Hematopoietic multipotent progenitor cell (in vitro differentiated cells): ENCODE measurements around the gene SLC35E4. TPM values are rescaled to one million over a fixed set of nuclear protein-coding genes. Genes with fewer than 3 reads are reported as not detected.
"Not testable (repeated sequence)": the region's sequence is repeated elsewhere in the genome, so short reads cannot be mapped to it uniquely, and the experiment has no call there.

Experiments
- DNase-seq, 3 donors: peaks; one replicate each; pipeline ENCODE4 v3.0.0-alpha.2; 2011 to 2015; ENCODE audit warnings: low read depth in 2 of 3, low spot score in 2 of 3
- total RNA-seq: library from RNA; depleted of rRNA; stranded (reverse); fragments of >200 nt; gene quantifications from one replicate; pipeline ENCODE4 v1.2.3, GENCODE V29; 2012

SLC35E4 gene, protein sequence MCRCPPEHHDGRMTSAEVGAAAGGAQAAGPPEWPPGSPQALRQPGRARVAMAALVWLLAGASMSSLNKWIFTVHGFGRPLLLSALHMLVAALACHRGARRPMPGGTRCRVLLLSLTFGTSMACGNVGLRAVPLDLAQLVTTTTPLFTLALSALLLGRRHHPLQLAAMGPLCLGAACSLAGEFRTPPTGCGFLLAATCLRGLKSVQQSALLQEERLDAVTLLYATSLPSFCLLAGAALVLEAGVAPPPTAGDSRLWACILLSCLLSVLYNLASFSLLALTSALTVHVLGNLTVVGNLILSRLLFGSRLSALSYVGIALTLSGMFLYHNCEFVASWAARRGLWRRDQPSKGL
- total RNA-seq, result 9.2 TPM

DNA sequence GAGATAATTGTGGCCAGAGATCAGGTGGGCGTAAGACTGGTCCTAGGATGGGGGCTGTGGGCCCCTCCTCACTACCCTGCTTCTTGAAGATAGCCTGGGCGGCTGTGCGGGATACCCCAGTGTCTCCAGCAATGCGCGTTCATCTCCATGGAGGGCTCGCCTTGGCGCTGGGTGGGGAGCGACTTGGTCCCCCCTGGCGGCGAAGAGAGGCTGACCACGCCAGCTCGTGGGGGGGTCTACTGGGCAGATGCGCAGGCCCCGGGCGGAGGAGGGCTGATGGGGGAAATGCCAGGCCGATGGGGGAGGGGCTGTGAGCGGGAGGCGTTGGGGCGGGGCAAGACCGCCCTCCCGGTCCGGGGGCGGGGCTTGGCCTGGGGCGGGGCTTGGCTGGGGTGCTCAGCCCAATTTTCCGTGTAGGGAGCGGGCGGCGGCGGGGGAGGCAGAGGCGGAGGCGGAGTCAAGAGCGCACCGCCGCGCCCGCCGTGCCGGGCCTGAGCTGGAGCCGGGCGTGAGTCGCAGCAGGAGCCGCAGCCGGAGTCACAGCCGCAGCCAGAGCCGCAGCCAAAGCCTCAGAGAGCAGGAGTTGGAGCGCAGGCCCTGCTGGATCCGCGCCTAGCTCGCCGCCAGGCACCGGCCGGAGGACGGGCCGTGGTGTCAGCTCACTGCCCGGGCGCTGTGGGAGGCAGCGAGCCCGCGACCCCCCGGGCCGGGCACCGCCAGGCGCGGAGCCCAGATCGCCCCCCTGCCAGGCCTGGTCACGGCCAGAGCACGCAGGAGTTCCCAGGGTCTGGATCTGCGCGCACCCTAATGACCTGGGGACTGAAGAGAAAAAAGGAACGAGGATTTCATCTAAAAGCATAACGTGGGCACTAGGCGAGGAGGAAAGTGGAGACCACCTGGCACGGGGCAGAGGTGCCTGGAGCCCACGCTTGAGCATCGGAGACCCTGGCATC, at the start of gene SLC35E4:
TSS of gene SLC35E4 (plus strand) at position 509 of the 953 bp plus-strand sequence. CDS start 670 bp downstream, outside the sequence.
- DNase-seq, result peak; percentile 85 to 86 (median 85)

GRCh38 chr22:30586414-30586813, 49.2 kb upstream of the SLC35E4 start:
- DNase-seq, result no peak

DNA sequence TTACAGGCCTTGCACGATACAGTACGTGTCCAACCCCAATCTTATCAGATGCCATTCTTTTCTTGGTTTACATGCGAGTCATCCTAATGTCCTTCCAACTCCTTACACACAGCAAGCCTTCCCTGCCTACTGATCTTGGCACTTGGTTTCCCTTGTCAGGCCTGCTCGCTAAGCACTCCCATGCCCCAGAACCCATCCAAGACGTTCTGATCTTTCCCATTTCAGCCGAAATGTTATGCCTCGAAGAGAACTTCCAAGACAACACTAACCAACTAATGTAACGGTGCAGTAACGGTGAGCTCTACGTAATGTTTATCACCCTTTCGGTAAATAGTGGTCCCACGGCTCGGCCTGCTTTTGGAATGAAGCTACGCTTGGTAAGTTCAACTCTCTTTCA, 44.4 kb upstream of the SLC35E4 start:
- no peak for DNase-seq

DNA sequence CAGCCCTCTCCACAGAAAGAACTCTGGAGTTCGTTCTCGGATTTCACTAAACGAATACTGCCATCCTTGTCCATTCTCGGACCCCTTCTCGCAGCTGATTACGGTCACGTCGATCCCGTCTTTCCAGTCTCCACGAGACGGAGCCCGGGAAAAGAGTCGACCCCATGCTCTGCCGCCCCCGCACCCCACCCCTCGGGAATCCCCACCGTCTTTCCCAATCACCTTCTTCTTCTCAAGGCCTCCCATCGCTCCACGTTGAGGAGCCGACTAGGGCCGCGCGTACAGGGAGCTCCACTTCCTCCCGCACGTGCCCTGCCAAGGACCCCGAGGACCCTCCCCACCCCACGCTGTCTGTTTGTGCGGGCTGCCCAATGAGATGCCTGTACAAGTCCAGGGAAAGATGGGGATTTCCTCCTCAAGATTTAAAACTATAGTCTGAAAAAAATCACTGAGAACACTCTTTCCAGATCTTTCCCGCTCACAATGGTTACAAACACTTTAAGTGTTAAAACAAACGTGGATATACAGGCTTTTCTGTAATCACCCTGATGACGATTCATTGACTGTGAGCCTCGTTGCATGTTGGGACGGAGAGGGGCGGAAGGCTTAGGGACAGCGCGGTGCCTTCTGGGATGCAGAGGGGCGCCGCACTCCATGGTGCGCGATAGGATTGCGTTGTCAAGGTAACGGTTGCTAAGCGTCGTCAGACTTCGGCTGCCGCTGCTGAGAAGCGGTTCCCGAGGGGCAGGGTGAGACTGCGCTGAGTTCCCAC, 43.8 kb upstream of the SLC35E4 start, which contains the start of gene PES1:
TSS of gene PES1 (minus strand) at position 323 of the 772 bp plus-strand sequence. CDS start at position 246, 77 bp downstream.
- peak; percentile 93 to 99 (median 99) for DNase-seq

- not testable (repeated sequence) for DNase-seq
Measured at GRCh38 chr22:30592360-30592713, 43.2 kb upstream of the SLC35E4 start.

GRCh38 chr22:30596199-30596598, 39.4 kb upstream of the SLC35E4 start:
- DNase-seq, result no peak

DNA sequence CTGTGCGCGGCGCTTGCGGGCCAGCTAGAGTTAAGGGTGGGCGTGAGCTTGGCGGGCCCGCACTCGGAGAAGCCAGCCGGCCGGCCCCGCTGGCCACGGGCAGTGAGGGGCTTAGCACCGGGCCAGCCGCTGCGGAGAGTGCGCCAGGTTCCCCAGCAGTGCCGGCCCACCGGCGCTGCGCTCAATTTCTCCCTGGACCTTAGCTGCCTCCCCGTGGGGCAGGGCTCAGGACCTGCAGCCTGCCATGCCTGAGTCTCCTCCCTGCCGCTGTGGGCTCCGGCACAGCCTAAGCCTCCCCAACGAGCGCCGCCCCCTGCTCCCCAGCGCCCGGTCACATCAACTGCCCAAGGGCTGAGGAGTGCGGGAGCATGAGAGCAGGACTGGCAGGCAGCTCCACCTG, 38.7 kb upstream of the SLC35E4 start:
- no peak for DNase-seq

GRCh38 chr22:30598986-30599385, 36.6 kb upstream of the SLC35E4 start:
- no peak for DNase-seq

DNA sequence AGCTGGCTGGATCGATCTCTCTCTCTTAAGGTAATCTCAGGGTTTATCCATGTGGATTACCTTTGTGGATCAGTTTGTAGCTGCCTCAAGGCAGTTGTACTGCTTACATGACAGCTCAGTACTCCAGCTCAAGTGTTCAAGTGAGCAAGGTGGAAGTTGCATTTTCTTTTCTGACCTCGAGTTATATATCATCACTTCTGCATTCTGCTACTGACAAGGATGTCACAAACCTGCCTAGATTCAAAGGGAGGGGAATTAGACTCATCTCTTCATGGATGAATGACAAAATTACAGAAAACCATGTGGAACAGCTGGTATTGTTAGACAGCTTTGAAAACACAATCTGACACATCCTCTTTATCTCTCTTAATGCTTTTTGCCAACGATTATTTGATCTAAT, 34.7 kb upstream of the SLC35E4 start:
- no peak for DNase-seq

GRCh38 chr22:30601464-30601863, 34.1 kb upstream of the SLC35E4 start:
- DNase-seq, result no peak

GRCh38 chr22:30602049-30602448, 33.5 kb upstream of the SLC35E4 start:
- peak in 2 of 3 donors; percentile 44 to 68 for DNase-seq

GRCh38 chr22:30603801-30604200, 31.8 kb upstream of the SLC35E4 start:
- no peak for DNase-seq

GRCh38 chr22:30604723-30605122, 30.9 kb upstream of the SLC35E4 start:
- DNase-seq, result no peak

- DNase-seq, result peak in 2 of 3 donors; percentile 60 to 66
Measured at GRCh38 chr22:30605449-30606110, 30.0 kb upstream of the SLC35E4 start.

GRCh38 chr22:30606455-30607299, 28.9 kb upstream of the SLC35E4 start, which contains the start of gene TCN2:
TSS of gene TCN2 (plus strand) at chr22:30607174. CDS start at chr22:30607332, 158 bp downstream.
- DNase-seq, result peak in 2 of 3 donors; percentile 38 to 54

DNA sequence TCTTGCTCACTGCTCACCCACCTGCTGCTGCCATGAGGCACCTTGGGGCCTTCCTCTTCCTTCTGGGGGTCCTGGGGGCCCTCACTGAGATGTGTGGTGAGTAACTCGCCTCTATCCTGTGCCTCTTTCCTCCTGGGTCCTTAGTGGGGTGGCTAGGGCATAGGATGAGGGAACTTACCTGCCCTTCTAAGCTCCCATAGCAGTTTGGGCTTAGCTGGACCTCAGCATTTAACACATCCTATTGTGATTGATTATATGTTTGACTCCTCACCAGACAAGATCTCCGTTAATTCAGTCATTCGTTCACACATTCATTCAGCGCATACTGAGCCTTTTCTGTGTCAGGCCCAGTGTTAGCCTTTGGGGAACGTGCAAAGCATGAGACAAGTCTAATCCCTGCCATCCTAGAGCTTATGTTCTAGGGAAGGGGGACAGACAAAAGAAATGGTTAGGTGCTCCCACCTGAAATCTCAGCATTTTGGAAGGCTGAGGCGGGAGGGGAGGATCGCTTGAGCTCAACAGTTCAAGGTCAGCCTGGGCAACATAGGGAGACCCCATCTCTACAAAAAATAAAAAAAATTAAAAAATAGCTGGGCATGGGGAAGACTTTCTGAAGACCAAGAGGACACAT, 28.2 kb upstream of the SLC35E4 start:
- no peak for DNase-seq

DNA sequence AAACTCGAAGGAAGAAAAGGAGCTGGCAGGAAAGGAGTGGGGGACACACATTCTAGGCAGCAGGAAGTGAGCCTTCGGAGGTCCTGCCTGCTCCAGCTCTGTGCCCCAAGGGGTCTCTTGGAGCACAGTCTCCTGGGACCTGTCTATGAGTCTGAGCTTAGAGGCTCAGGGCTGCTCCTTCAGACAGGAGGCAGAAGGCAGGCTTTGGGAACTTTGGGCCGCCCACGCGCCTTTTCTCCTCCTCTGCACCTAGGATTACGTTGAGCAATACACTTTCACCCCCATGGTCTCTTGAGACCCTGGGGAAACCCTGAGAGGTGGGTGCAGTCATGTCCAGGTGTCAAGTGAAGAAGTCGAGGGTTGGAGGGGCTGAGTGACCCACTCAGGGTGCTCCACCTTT, 27.6 kb upstream of the SLC35E4 start:
- DNase-seq, result no peak
